ENCODE results near the gene CAPN2.

CAPN2 gene

DNA sequence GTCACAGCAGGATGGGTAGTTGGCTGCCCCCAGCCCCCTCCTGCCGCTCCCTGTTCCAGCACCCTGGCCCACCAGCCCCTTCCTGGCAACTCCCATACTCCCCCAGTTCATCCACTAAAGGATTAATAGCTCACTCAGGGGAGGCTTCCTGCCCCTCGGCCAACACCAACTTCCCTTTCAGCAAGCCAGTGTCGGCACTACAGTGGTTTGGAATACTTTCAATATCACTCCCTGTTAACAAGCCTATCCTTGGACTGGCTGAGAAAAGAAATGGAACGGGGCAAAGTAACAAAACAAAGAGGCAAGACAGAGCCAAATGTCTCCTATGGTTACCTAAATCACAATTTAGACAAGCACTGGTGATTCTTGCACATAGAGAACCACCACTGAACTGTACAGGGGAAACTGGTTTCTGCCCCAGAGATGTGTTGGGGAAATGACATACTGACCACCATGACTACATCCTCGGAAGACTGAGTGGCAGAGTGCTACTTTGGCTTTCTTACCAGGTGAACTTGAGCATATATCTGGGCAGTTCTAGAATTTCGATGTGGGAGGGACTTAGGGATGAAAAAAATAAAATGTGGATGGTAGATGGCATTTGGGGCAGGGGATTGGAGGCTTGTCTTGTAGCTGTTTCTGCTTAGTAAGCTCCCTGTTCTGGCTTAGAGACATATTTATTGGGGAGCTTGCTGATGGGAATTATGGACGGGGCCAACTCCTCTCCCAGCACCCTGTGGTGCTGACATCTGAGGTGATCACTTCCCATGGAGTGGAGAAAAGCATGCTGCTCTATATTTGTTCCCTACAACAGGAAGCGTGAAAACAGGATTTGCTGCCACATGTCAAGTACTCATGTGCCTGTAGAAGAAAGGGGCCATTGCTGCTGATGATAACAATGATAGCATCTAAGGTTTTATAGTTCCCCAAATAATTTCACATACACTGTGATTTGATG lies 7.1 kb upstream of the CAPN2 start:
- TF ChIP-seq, protein P1, sequence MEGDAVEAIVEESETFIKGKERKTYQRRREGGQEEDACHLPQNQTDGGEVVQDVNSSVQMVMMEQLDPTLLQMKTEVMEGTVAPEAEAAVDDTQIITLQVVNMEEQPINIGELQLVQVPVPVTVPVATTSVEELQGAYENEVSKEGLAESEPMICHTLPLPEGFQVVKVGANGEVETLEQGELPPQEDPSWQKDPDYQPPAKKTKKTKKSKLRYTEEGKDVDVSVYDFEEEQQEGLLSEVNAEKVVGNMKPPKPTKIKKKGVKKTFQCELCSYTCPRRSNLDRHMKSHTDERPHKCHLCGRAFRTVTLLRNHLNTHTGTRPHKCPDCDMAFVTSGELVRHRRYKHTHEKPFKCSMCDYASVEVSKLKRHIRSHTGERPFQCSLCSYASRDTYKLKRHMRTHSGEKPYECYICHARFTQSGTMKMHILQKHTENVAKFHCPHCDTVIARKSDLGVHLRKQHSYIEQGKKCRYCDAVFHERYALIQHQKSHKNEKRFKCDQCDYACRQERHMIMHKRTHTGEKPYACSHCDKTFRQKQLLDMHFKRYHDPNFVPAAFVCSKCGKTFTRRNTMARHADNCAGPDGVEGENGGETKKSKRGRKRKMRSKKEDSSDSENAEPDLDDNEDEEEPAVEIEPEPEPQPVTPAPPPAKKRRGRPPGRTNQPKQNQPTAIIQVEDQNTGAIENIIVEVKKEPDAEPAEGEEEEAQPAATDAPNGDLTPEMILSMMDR (conservative IDR thresholded peaks at IDR 0.05), result no peak
- H3K27ac ChIP-seq, result no peak overlapping the region

DNA sequence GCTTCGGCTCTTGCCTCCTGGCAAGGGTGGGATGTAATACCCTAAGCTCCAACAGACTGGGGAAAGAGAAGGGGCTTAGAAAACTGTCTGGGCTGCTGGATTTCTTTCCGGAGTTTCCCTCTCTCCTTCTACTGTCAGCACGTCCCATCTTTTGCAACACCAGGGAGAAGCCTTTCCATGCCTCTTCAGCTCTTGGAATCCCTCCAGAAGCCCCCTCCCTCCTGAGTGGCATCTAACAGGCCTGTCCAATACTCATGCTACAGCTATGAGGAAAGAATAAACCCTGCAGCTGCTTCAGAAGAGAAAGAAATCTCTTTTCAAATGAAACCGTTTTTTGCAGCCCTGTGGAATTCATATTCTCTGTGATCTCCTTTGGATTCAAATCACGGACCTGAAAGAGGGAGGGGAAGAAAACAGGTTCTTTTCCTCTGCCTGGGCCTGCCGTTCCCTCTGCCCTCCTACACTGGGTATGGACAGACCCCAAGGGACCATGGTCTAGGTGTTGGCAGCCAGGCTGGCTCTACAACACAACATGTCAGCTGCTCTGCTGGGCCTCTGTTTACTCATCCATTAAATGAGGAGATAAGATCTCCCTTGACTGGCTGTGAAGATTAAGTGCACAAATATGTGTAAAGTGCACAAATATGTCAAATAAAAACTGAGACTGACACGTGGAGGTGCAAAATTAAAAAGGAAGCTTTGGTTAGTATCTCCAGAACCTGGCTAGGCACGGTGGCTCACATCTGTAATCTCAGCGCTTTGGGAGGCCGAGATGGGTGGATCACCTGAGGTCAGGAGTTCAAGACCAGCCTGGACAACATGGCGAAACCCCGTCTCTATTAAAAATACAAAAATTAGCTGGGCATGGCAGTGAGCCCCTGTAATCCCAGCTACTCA lies 6.0 kb upstream of the CAPN2 start:
- TF ChIP-seq, protein P1 (conservative IDR thresholded peaks at IDR 0.05), result no peak
- peak overlapping the region; percentile 17; the same call in 1 of the 2 replicates for H3K27ac ChIP-seq

DNA sequence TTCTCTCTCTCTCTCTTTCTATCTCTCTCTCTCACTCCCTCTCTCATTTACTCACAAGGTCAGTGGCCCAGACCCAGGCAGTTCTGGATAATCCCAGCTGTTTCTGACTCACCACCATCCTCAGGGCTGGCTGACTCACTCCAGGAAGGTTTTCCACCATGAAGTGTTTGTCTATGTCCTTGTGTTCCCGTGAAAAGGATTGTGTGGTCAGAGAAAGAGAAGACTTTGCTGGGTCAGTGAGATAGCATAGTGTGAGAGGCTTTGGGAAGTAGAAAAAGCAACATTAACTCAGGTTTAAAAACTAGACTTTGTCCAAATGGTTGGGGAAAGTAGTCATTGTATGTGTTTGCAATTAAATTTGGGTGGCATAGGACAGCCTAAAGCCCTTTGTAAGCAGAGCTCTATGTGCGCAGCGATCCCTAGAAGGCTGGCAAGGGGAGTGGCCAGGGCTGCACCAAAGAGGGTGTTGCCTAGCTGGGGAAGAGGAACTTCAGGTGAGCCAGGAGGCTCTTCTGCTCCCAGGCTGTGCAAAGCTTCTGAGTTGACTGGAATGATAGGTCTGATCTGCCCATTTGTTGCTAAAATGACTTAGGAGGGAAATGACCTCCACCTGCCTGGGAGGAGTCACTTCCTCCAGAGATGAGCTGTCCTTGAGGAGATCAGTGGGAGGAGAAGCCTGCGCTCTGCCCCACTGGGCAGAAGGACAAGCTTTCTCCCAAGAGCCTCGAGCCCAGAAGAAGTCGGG lies 4.9 kb upstream of the CAPN2 start:
- no peak overlapping the region for H3K27ac ChIP-seq
- TF ChIP-seq, protein P1 (conservative IDR thresholded peaks at IDR 0.05), result no peak

DNA sequence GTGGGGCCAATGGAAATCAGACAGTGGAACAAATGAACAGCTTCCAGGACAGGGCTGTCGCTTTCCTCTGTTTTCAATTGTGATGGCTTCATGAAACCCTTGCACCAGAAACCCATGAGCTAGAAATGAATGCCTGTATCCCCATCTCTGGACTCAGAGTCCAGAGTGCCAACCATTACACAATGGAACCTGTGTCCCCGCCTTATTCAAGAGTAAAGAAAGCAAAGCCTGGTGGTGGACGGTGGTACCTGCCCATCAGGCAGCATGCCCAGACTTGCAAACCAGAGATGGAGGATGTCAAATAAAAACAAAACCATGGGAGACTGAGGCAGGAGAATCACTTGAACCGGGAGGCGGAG lies 4.4 kb upstream of the CAPN2 start:
- TF ChIP-seq, protein P1 (conservative IDR thresholded peaks at IDR 0.05), result no peak; the same call in 1 of the 2 replicates
- H3K27ac ChIP-seq, result no peak overlapping the region

DNA sequence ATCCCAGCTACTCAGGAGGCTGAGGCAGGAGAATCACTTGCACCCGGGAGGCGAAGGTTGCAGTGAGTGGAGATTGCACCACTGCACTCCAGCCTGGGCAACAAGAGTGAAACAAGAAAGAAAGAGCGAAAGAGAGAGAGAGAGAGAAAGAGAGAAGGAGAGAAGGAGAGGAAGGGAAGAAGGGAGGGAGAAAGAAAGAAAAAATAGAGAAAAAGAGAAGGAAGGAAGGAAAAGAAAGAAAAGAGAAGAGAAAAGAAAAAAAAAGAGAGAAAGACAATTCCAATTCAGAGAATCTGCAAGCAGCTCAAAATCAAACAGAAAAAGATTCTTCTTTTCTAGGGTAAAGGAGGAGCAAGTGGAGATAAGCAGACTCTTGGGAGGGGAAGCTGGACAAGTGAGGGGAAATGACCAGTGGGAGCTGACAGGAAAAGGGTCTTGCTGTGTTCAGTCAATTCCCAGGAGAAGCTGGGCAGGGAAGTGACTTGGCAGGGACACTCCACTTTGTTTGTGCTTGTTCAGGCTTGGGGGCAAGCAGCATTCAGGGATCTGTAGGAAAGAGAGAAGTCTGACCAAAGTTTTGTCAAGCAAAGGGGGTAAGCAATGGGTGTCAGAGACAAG lies 3.6 kb upstream of the CAPN2 start:
- TF ChIP-seq, protein P1 (conservative IDR thresholded peaks at IDR 0.05), result no peak
- H3K27ac ChIP-seq, result no peak overlapping the region

- TF ChIP-seq, protein P1 (conservative IDR thresholded peaks at IDR 0.05), result peak; percentile 39
- H3K27ac ChIP-seq, result no peak overlapping the region
Observed at GRCh38 chr1:223709598-223709997, 2.7 kb upstream of the CAPN2 start.

All from VCaP (cell line).